ENCODE results near the gene ARHGAP32. TPM values are rescaled to one million over a fixed set of nuclear protein-coding genes. Genes with fewer than 3 reads are reported as not detected.

The ARHGAP32 gene
- polyA plus RNA-seq, 1 donor from 2014 or later, result 12.0 TPM

DNA sequence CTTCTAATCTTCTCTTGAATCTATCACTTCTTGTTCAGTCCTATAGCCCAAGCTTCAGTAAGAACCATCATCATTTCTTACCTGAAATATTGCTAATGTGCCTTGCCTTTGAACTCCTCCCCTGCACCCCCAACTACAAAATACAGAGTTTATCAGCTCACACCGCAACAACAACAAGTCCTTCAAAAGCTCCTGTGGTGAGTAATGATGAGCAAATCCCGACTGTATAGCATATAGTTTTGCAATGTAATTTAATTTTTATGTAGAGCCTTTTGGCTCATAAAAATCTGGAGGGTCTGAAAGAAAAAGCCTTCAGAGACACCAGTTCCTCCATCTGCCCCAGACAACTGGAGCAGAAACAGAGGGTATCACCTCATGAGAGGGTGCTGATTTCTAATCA, 124.7 kb downstream of the ARHGAP32 start:
- no peaks in the 10 kb centered on the region for H3K27me3 ChIP-seq (ENCODE audit: insufficient read depth, low read depth, low read length)
- no peaks in the 10 kb centered on the region for H4K20me1 ChIP-seq (ENCODE audit: insufficient read depth)
- peaks cover 9% of the 10 kb centered on the region for H3K36me3 ChIP-seq (ENCODE audit: insufficient read depth, low read length)
- no peak overlapping the region for H2AFZ ChIP-seq (ENCODE audit: low read depth, low read length)
- no peaks in the 10 kb centered on the region for H3K9me3 ChIP-seq (ENCODE audit: low read length)
- no peak overlapping the region for H3K4me3 ChIP-seq (ENCODE audit: low read length)
- H3K4me2 ChIP-seq (ENCODE audit: low read length), result no peak overlapping the region
- H3K27ac ChIP-seq (ENCODE audit: low read length), result no peak overlapping the region
- peaks cover 3% of the 10 kb centered on the region for H3K79me2 ChIP-seq (replicated peaks; ENCODE audit: insufficient read depth, low read length)
- no peaks in the 10 kb centered on the region for H3F3A ChIP-seq (ENCODE audit: insufficient read depth, low read length, poor library complexity, severe bottlenecking)
- H3K9ac ChIP-seq (ENCODE audit: low read length), result no peak overlapping the region
- no peaks in the 10 kb centered on the region for H3K9me2 ChIP-seq (ENCODE audit: insufficient read depth, low read length)
- TF ChIP-seq MXI1 (conservative IDR thresholded peaks at IDR 0.05; ENCODE audit: poor library complexity, severe bottlenecking), result no peak
- no peak for TF ChIP-seq EP300 (conservative IDR thresholded peaks at IDR 0.05; ENCODE audit: poor library complexity, severe bottlenecking)
- no peak for TF ChIP-seq POLR2AphosphoS5 (IDR thresholded peaks at IDR 0.05)
- TF ChIP-seq, protein P1, sequence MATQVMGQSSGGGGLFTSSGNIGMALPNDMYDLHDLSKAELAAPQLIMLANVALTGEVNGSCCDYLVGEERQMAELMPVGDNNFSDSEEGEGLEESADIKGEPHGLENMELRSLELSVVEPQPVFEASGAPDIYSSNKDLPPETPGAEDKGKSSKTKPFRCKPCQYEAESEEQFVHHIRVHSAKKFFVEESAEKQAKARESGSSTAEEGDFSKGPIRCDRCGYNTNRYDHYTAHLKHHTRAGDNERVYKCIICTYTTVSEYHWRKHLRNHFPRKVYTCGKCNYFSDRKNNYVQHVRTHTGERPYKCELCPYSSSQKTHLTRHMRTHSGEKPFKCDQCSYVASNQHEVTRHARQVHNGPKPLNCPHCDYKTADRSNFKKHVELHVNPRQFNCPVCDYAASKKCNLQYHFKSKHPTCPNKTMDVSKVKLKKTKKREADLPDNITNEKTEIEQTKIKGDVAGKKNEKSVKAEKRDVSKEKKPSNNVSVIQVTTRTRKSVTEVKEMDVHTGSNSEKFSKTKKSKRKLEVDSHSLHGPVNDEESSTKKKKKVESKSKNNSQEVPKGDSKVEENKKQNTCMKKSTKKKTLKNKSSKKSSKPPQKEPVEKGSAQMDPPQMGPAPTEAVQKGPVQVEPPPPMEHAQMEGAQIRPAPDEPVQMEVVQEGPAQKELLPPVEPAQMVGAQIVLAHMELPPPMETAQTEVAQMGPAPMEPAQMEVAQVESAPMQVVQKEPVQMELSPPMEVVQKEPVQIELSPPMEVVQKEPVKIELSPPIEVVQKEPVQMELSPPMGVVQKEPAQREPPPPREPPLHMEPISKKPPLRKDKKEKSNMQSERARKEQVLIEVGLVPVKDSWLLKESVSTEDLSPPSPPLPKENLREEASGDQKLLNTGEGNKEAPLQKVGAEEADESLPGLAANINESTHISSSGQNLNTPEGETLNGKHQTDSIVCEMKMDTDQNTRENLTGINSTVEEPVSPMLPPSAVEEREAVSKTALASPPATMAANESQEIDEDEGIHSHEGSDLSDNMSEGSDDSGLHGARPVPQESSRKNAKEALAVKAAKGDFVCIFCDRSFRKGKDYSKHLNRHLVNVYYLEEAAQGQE (IDR thresholded peaks at IDR 0.05; ENCODE audit: borderline replicate concordance), result no peak
- no peak for TF ChIP-seq RAD21 (conservative IDR thresholded peaks at IDR 0.05)
- no peak for TF ChIP-seq EZH2 (IDR thresholded peaks at IDR 0.05; ENCODE audit: borderline replicate concordance, insufficient read depth, low read length, poor library complexity, severe bottlenecking)
- TF ChIP-seq, protein P2, sequence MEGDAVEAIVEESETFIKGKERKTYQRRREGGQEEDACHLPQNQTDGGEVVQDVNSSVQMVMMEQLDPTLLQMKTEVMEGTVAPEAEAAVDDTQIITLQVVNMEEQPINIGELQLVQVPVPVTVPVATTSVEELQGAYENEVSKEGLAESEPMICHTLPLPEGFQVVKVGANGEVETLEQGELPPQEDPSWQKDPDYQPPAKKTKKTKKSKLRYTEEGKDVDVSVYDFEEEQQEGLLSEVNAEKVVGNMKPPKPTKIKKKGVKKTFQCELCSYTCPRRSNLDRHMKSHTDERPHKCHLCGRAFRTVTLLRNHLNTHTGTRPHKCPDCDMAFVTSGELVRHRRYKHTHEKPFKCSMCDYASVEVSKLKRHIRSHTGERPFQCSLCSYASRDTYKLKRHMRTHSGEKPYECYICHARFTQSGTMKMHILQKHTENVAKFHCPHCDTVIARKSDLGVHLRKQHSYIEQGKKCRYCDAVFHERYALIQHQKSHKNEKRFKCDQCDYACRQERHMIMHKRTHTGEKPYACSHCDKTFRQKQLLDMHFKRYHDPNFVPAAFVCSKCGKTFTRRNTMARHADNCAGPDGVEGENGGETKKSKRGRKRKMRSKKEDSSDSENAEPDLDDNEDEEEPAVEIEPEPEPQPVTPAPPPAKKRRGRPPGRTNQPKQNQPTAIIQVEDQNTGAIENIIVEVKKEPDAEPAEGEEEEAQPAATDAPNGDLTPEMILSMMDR (IDR thresholded peaks at IDR 0.05; ENCODE audit: poor library complexity, severe bottlenecking), result no peak
- no peak for TF ChIP-seq SMC3 (conservative IDR thresholded peaks at IDR 0.05; ENCODE audit: poor library complexity)
- no peak for TF ChIP-seq TAF1 (IDR thresholded peaks at IDR 0.05; ENCODE audit: low read depth)

DNA sequence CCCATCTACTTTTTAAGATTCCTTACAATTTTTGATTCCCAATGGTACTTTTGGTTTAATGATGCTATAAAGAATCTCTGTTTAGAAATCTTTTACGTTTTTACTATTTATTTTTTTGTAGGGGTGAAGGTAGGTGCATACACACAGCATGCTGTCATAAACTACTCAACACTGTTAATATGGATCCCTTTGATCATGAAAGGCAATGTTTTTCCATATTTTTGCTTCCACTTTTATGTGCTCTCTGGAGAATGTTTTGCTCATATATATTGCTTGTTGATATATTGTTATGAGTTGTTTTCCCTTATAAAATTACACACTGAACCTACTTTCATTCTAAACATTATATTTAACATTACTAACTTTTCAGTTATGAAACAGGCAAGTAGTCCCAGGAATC, 125.9 kb downstream of the ARHGAP32 start:
- Histone ChIP-seq H3K27ac (ENCODE audit: low read length) (no peak overlapping the region), H4K20me1 (ENCODE audit: insufficient read depth) (no peaks in the 10 kb centered on the region), H3K9me2 (ENCODE audit: insufficient read depth, low read length) (no peaks in the 10 kb centered on the region), H3K79me2 (replicated peaks; ENCODE audit: insufficient read depth, low read length) (peaks cover 3% of the 10 kb centered on the region), H2AFZ (ENCODE audit: low read depth, low read length) (no peak overlapping the region), H3K4me3 (ENCODE audit: low read length) (no peak overlapping the region), H3F3A (ENCODE audit: insufficient read depth, low read length, poor library complexity, severe bottlenecking) (no peaks in the 10 kb centered on the region), H3K4me2 (ENCODE audit: low read length) (no peak overlapping the region), H3K36me3 (ENCODE audit: insufficient read depth, low read length) (peaks cover 12% of the 10 kb centered on the region), H3K9me3 (ENCODE audit: low read length) (no peaks in the 10 kb centered on the region), H3K9ac (ENCODE audit: low read length) (no peak overlapping the region), H3K27me3 (ENCODE audit: insufficient read depth, low read depth, low read length) (no peaks in the 10 kb centered on the region)
- TF ChIP-seq TAF1 (IDR thresholded peaks at IDR 0.05; ENCODE audit: low read depth), result no peak
- no peak for TF ChIP-seq EP300 (conservative IDR thresholded peaks at IDR 0.05; ENCODE audit: poor library complexity, severe bottlenecking)
- TF ChIP-seq SMC3 (conservative IDR thresholded peaks at IDR 0.05; ENCODE audit: poor library complexity), result no peak

DNA sequence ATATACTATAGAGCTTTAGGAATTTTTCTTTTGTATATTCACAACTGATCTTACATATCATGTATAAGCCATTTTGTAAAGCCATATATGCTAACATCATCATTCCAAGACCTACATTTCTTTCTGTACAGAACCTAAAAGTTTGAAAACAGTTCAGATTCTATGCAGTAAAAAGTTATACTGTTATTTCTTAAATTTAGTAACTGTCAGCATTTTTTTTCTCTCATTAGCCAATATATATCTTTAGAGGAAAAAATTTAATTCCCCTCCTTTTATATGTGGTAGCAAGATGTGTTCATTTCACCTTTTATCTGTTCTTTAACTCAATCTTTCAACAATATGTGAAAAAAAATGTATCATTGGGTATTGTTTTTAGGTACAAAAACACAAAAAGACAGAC, 129.0 kb downstream of the ARHGAP32 start:
- Histone ChIP-seq H3K9me2 (ENCODE audit: insufficient read depth, low read length) (no peaks in the 10 kb centered on the region), H3K27ac (ENCODE audit: low read length) (no peak overlapping the region), H3K4me3 (ENCODE audit: low read length) (no peak overlapping the region), H3K4me2 (ENCODE audit: low read length) (no peak overlapping the region), H3K9me3 (ENCODE audit: low read length) (no peaks in the 10 kb centered on the region), H3F3A (ENCODE audit: insufficient read depth, low read length, poor library complexity, severe bottlenecking) (no peaks in the 10 kb centered on the region), H3K79me2 (replicated peaks; ENCODE audit: insufficient read depth, low read length) (no peaks in the 10 kb centered on the region), H3K27me3 (ENCODE audit: insufficient read depth, low read depth, low read length) (no peaks in the 10 kb centered on the region), H3K36me3 (ENCODE audit: insufficient read depth, low read length) (peaks cover 12% of the 10 kb centered on the region), H3K9ac (ENCODE audit: low read length) (no peak overlapping the region), H2AFZ (ENCODE audit: low read depth, low read length) (no peak overlapping the region), H4K20me1 (ENCODE audit: insufficient read depth) (no peaks in the 10 kb centered on the region)
- TF ChIP-seq, protein P2 (IDR thresholded peaks at IDR 0.05; ENCODE audit: poor library complexity, severe bottlenecking), result no peak
- TF ChIP-seq RAD21 (conservative IDR thresholded peaks at IDR 0.05), result no peak
- TF ChIP-seq MXI1 (conservative IDR thresholded peaks at IDR 0.05; ENCODE audit: poor library complexity, severe bottlenecking), result no peak
- TF ChIP-seq, protein P1 (IDR thresholded peaks at IDR 0.05; ENCODE audit: borderline replicate concordance), result no peak
- no peak for TF ChIP-seq EZH2 (IDR thresholded peaks at IDR 0.05; ENCODE audit: borderline replicate concordance, insufficient read depth, low read length, poor library complexity, severe bottlenecking)
- TF ChIP-seq POLR2AphosphoS5 (IDR thresholded peaks at IDR 0.05), result no peak
- TF ChIP-seq TAF1 (IDR thresholded peaks at IDR 0.05; ENCODE audit: low read depth), result no peak
- TF ChIP-seq SMC3 (conservative IDR thresholded peaks at IDR 0.05; ENCODE audit: poor library complexity), result no peak
- TF ChIP-seq EP300 (conservative IDR thresholded peaks at IDR 0.05; ENCODE audit: poor library complexity, severe bottlenecking), result no peak
